NK-92 treated with Interleukin-12 subunit alpha and Interleukin-12 subunit beta, amount 100 ng/mL, for 24 hours (cell line): ENCODE results near the gene ELF4.

Source experiments
- DNase-seq: peaks from one replicate; lab custom pipeline; 2025; lab: John Stamatoyannopoulos, UW

Gene ELF4

GRCh38 chrX:130083656-130084382, 26.5 kb downstream of the ELF4 start:
- peak; percentile 6 for DNase-seq

DNA sequence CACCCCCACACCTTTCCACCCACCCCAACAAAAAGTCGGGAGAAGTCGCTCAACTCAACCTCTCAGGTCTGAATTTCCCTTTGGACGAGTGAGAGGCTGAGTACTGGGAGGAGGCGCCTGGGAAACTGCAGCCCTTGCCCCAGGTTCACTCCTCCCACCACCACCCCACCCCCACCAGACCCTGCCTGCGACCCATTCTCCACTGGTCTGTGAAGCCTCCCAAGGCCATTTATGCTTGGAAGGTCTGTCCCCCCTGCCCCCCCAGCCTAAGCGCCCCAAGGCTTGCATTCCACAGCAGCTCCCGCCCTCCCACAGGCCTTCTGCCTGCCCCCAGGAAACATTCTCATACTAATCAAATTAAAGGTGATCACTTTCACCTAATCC, 27.2 kb downstream of the ELF4 start:
- DNase-seq = no peak

DNA sequence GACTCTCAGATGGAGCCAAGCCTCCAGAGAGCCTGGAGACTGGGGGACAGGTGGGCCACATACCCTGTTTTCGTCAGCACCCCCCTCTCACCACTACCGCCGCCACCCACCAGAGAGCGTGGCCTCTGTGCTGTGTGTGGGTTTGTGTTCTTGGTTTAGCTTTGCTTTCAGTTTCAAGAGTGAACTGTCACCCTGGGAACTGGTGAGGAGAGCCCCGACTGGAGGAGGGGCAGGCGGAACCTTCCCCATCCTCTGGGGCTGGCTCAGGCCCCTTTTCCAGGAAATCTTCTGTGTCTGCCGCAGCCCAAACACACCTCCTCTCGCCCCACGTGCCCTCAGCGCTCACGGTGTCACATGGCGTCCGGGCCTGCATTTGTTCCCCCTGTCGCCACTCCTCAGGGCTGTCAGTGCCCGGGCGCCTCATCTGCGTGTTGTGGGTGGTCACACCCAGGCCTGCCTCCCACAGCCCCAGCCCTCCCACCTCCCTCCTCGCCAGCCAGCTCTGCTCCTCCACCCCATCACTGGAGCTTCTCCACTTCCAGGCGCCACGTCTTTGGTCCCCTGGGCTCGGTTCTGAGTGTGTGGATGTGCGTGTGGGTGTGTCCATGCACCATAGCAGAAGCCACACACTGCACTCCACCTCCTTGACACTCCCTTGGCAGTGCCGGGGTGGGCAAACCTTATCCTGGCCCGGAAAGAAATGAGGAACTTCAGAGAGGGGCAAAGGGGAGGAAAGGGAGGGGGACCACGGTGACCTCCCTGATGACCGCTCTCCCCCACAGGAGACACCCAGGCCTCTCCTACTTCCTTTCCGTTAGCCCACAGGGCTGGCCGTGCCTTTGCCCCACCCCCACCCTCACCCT, 27.8 kb downstream of the ELF4 start:
- peak; percentile 61 for DNase-seq

DNA sequence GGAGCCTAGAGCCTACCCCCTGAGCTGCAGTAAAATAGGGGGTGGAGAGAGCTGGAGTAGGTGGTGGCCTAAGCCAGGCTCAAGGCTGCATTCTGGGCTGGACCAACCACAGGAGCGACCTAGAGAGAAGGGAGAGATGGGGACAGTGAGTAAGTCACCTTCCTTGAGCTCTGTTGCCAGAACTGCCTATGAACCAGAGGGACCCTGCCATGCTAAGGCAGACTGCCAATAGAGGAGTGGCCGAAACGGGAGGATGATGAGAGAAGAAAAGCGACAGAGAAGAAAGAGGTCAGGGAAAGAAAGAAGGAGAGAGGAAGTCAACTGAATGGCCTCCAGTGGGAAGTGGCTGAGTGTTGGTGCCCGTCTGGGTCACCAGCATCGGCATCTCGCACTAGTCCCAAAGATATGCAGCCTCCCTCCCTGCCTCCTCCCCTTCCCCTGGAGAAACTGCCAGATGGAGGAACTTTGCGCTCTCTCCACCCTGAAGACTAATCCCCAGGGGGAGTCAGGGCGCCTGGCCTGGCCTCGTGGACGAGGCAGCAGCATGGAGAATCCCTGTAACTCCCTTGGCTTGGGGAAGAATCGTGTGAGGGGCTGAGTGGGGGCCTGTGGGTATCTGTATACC, 28.8 kb downstream of the ELF4 start:
- no peak for DNase-seq

DNA sequence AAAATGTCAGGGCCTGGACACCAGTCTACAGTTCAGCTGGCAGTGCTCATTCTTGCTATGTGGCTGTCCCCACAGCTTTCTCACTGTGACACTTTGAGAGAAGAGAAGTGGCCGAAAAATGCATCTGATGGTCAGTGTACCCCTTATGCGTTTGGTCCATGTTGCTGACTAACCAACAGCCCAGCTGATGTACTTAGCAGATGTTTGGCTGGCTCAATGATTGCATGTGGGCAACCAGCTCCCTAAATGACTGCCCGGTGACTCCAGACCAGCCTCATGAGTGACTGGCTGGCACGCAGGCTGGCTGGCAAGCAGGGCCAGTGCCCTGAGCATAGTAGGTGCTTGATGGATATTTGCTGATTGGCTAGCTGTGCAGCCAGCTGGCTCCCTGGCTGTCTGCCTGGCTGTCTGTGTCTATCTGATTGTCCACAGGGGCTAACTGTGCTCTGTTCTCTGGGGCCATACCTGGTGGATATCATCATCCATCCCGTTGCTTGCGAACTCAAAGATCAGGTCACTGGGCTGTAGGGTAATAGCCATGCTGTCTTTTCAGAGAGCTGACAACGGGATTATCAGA, 29.4 kb downstream of the ELF4 start:
- DNase-seq = no peak

DNA sequence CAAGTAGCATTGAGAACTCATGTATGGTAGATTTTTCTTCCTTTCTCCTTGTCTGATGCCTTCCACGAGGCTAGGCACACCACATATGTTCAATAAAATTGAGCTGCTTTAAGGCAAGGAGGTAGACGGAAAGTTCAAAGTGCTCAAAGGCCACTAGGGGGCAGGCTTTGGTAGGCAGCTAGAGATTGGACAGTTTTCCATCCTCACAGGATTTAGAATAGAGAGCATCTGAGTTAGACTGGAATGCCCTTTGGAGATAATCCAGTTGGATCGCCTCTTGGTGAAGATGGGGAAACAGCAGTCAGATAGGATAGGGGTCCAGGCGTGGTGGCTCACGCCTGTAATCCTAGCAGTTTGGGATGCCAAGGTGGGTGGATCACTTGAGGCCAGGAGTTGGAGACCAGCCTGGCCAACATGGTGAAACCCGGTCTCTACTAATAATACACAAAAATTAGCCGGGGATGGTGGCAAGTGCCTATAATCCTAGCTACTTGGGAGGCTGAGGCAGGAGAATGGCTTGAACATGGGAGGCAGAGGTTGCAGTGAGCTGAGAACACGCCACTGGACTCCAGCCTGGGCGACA, 30.4 kb downstream of the ELF4 start:
- DNase-seq = peak; percentile 9

DNA sequence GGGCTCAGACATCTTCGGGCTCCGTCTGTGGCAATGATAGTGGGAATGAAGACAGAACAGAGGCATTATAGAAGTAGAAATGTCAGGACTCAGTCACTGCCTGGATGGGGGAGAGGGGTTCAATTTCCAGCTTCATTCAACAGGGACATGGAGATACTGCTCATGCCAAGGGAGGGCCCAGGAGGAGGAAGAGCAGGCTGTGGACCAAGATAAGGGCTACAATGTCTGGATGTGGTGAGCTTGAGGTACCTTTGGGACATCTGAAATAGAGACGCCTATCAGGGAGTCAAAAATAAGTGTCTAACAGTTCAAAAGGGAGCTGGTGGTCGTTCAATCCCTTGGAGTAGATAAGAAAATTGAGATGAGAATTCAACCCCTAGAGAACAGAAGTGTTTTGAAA, 34.5 kb downstream of the ELF4 start:
- no peak for DNase-seq

DNA sequence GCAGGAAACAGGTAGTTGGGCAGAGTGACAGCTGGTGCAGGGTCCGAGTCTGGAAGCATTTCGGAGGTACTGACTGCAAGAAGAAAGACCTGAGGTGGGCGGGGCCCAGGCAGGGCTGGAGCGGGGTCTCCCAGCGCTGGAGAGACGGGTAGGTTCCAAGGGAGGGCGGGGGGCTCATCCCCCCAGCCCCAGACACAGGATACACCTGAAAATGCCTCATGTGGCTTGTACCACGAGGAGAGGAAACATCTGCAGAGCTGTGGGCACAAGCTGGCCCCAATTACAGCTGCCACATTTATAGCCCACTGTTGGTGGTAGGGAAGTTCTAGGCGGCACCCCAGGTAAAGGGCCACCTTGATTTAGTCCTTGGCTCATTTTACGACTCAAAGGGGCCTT, 38.0 kb downstream of the ELF4 start:
- DNase-seq = no peak

DNA sequence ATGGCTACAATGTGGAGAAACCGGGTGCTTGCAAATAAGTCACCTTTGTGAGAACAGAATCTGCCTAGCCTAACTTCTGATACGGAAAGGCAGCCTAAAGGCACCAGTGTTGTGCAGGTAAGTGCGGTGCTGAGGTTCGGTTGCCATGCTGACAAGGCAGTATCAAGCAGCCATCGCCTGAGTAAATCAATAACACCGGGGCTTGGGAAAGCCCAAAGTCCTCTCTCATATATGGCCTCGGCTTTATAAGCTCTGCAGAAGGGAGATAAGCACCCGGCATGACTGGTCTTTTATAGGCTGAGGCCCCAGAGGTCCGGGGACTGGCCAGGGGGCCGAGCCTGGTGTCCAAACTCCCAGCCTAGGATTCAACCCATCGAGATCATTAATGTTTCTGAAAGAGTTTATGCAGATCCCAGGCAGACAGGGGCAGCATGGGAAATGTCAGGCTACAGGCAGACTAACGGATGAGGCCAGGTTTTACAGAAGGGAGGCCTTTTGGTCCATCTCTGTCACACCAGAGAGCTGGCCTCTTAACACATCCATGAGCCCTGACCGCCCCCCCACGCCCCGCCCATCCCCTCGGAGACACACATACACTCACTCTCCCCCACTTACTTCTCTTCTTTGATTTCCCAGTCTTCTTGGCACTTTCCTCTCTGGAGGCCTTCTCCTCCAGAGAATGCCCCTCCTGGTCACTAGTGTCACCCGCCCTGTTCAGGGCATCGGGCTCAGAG, 38.5 kb downstream of the ELF4 start:
- DNase-seq = no peak

GRCh38 chrX:130066975-130067615, 43.2 kb downstream of the ELF4 start:
- no peak for DNase-seq

DNA sequence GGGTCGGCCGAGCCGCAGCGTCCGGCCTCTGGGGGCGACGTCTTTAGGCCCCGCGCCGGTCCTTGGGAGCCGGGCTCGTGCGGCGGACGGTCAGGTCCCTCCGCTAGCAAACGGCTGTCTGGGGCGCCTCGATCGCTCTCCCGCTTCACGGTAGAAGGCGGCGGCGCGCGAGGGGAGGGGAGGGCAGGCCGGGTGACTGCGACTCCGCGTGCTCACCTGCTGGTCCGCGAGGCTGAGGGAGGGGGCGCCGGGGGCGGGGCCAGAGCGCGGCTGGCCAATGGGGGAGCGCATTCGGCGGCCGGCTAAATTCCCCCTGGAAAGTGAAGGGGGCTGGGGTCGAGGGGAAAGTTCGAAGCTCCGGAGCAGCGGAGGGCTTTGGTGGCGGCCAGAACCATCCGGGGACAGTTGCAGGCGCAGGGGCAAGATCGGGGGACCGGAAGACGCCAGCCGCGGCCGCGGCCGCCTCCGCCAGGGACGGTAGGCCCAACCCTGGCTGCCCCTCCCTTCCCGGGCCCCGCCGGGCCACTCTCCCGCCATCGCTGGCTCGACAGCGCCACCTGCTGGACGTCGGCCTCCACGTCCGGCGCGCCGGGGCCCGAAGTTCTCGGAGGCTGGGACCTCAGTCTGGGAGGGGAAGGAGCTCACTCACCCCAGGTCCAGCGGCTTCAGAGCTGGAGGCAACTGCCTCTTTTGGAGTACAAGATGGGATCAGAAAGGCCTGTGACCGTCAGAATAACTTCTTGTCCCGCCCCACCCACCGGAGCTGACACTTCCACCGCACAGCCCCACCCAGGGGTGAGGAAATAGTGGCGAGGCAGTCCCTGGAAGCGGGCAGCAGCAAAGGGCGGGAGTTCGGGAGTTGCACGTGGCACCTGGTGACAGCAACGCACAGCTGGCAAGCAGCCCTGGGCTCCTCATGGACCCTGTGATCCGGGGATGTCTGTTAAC, 49.9 kb downstream of the ELF4 start:
- DNase-seq = peak; percentile 46

DNA sequence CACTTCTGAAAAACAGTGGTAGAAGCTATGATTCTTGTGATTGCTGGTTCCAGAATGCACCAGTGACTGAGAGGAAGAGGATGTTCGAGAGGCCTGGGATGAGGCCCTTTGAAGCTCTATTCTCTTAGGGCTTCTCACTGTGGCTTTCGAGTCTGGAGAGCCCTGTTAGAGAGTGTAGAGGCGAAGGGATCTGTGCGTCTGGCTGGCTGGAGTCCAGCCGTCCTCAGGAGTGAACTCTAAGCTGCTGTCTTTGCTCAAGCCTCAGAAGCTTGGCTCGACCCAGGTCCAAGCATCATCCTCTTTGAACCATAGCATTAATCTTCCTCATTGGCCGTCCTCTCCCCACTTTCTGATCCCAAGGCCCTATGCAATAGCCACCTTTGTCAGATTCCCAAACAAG, 51.6 kb downstream of the ELF4 start:
- DNase-seq = no peak

- no peak for DNase-seq
These were observed 53.1 kb downstream of the ELF4 start for GRCh38 chrX:130057209-130057608.

DNA sequence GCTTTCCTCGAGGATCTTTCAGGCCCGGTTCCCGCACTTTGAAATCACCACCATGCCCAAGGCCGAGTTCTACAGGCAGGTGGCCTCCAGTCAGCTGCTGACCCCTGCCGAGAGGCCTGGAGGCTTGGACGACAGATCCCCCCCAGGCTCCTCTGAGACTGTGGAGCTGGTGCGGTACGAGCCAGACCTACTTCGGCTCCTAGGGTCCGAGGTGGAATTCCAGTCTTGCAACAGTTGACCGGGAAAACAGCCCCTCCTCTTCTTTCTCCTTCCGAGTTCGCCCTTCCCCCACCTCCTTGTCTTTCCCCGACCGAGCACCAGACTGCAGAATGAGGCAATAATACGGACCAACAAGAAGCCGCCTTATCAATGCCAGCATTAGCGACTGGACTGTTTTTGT, 54.4 kb downstream of the ELF4 start:
- no peak for DNase-seq

- DNase-seq = no peak
These were observed 55.2 kb downstream of the ELF4 start for GRCh38 chrX:130055103-130055502.

- no peak for DNase-seq
These were observed 57.1 kb downstream of the ELF4 start for GRCh38 chrX:130053236-130053635.

DNA sequence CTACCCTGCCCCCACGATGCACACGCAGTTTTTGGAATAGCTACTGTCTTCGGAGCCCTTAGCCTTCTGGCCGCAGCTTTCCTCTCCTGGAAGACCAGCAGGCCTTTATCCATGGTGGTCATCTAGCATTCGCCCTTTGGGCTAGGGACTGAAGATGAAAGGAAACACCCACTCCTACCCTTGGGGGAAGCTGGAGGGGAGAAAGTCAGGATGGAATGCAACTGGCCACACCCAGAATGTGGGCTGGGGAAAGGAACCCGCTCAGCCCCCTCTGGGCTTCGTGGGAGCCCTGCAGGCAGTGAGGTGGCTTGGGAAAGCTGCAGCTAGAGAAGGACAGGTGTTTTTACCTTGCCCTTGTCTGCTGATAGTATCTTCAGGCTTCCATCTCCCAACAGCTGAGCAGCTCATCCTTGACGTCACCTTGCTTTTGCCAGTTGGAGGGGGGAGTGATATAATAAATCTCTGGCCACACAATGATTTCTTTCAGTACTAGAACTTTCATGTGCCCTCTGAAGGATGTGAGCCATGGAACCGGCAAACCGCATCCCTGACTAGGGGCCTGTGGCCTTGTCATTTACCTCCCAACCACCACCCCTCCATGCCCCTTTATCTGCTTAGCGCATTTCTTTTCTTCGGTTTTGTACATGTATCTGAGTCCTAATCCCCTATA, 59.0 kb downstream of the ELF4 start:
- no peak for DNase-seq

DNA sequence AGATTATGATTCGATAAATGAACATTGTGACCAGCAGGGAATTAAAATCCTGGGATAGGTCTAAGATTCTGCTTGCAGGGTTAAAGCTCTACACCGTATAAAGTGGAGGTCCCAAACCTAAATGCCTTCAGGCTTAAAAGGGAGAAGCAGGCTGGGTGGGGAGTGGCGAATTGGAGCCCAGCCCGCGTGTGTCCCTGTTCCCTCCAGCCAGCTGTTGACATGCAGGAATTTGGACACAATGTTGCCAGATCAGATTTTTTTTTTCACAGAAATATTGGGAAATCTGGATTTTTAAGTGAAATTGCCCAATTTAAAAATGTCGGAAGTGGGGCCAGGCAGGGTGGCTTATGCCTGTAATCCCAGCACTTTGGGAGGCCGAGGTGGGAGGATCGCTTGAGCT, 60.5 kb downstream of the ELF4 start:
- no peak for DNase-seq

GRCh38 chrX:130048686-130049222, 61.5 kb downstream of the ELF4 start:
- DNase-seq = no peak
